ENCODE measurements around the gene KMT2C. TPM values are rescaled to one million over a fixed set of nuclear protein-coding genes. Genes with fewer than 3 reads are reported as not detected.

KMT2C gene
- total and polyA plus RNA-seq, 10 of the 15 experiments (the other 5 are each of a cell fraction or from before 2014, with no cell fraction given): 3.3 to 45.2 (median 19.2) TPM

- Histone ChIP-seq H3K9ac (ENCODE audit: control insufficient read depth, insufficient read depth, low read length) (no peak overlapping the region), H3K9me3 (replicated peaks; ENCODE audit: control insufficient read depth, insufficient read depth, low read length) (no peaks in the 10 kb centered on the region), H3K4me3 (no peak overlapping the region), H4K20me1 (ENCODE audit: control insufficient read depth, insufficient read depth) (no peaks in the 10 kb centered on the region), H3K27ac (ENCODE audit: control insufficient read depth, insufficient read depth) (no peak overlapping the region), H3K4me1 (ENCODE audit: control insufficient read depth, insufficient read depth, low read length) (no peaks in the 10 kb centered on the region), H3K4me2 (ENCODE audit: control insufficient read depth, insufficient read depth) (no peak overlapping the region), H2AFZ (ENCODE audit: control insufficient read depth, low read depth, low read length) (no peak overlapping the region), H3K27me3 (replicated peaks in 1 of 2; ENCODE audit: control insufficient read depth in 2 of 2, insufficient read depth in 2 of 2, low read length in 1 of 2) (no peaks in the 10 kb centered on the region), H3K36me3 (ENCODE audit: control insufficient read depth in 2 of 2, insufficient read depth in 2 of 2, low read length in 1 of 2) (peaks cover 17 to 20% of the 10 kb centered on the region in 2 experiments), H3K79me2 (ENCODE audit: control insufficient read depth, insufficient read depth, low read length) (no peaks in the 10 kb centered on the region)
- intact Hi-C loops (cut with micrococcal nuclease; ENCODE audit: unreplicated experiment) (no loop called here), in situ Hi-C loops (cut with MboI) (no loop called here)
- DNase-seq (ENCODE audit: low read depth, low spot score) (no peak), FAIRE-seq (no peak), ATAC-seq (no peak)
- ChIA-PET SMC1A (ENCODE audit: uncharacterized antibody, unreplicated experiment) (interaction anchor here (1.5 kb wide), 1 partner anchor 20 kb away, joined by 3 read pairs; no protein-coding TSS in a partner anchor), RAD21 (ENCODE audit: unreplicated experiment) (no interaction called here), CTCF (interaction anchor here (0.6 kb wide), 1 partner anchor 315 kb away, joined by 3 read pairs; no protein-coding TSS in a partner anchor), POLR2A (interaction anchor here (0.6 kb wide), 1 partner anchor 29 kb away, joined by 5 read pairs; no protein-coding TSS in a partner anchor)
- WGBS (ENCODE audit: insufficient coverage, insufficient replicate concordance, low lambda C conversion rate, missing lambda C conversion rate): 99% methylated on average over 7 of the region's 7 CpGs
- BruUV-seq (replicated peaks): no TSS peak
- TF ChIP-seq, protein P1, sequence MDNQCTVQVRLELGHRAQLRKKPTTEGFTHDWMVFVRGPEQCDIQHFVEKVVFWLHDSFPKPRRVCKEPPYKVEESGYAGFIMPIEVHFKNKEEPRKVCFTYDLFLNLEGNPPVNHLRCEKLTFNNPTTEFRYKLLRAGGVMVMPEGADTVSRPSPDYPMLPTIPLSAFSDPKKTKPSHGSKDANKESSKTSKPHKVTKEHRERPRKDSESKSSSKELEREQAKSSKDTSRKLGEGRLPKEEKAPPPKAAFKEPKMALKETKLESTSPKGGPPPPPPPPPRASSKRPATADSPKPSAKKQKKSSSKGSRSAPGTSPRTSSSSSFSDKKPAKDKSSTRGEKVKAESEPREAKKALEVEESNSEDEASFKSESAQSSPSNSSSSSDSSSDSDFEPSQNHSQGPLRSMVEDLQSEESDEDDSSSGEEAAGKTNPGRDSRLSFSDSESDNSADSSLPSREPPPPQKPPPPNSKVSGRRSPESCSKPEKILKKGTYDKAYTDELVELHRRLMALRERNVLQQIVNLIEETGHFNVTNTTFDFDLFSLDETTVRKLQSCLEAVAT (IDR thresholded peaks at IDR 0.05): no peak
These were observed 298.3 kb downstream of the KMT2C start for GRCh38 chr7:152137476-152138025.

GRCh38 chr7:152136686-152137085, 299.1 kb downstream of the KMT2C start:
- no peak overlapping the region for H3K9ac ChIP-seq (ENCODE audit: control insufficient read depth, insufficient read depth, low read length)
- DNase-seq (ENCODE audit: low read depth, low spot score) (no peak), FAIRE-seq (no peak), ATAC-seq (no peak)
- peaks cover 17 to 24% of the 10 kb centered on the region in 2 experiments for H3K36me3 ChIP-seq (ENCODE audit: control insufficient read depth in 2 of 2, insufficient read depth in 2 of 2, low read length in 1 of 2)
- H2AFZ ChIP-seq (ENCODE audit: control insufficient read depth, low read depth, low read length): no peak overlapping the region
- H3K4me2 ChIP-seq (ENCODE audit: control insufficient read depth, insufficient read depth): no peak overlapping the region
- BruUV-seq (replicated peaks): no TSS peak
- SMC1A ChIA-PET (ENCODE audit: uncharacterized antibody, unreplicated experiment): interaction anchor here (0.8 to 1.5 kb wide), 3 partner anchors 16 to 19 kb away, joined by 3 to 4 read pairs (median 4); no protein-coding TSS in a partner anchor
- H3K4me3 ChIP-seq: no peak overlapping the region
- H3K27me3 ChIP-seq (replicated peaks in 1 of 2; ENCODE audit: control insufficient read depth in 2 of 2, insufficient read depth in 2 of 2, low read length in 1 of 2): no peaks in the 10 kb centered on the region
- in situ Hi-C loops (cut with MboI): no loop called here
- H3K9me3 ChIP-seq (replicated peaks; ENCODE audit: control insufficient read depth, insufficient read depth, low read length): no peaks in the 10 kb centered on the region
- RAD21 ChIA-PET (ENCODE audit: unreplicated experiment): no interaction called here
- CTCF ChIA-PET: interaction anchor here (0.6 to 1.5 kb wide), 2 partner anchors 106 to 570 kb away, joined by 3 to 5 read pairs; no protein-coding TSS in a partner anchor
- POLR2A ChIA-PET: no interaction called here
- 96% methylated on average over 9 of the region's 9 CpGs for WGBS (ENCODE audit: insufficient coverage, insufficient replicate concordance, low lambda C conversion rate, missing lambda C conversion rate)
- H3K4me1 ChIP-seq (ENCODE audit: control insufficient read depth, insufficient read depth, low read length): no peaks in the 10 kb centered on the region
- no peaks in the 10 kb centered on the region for H4K20me1 ChIP-seq (ENCODE audit: control insufficient read depth, insufficient read depth)
- intact Hi-C loops (cut with micrococcal nuclease; ENCODE audit: unreplicated experiment): no loop called here
- TF ChIP-seq RAD21 (IDR thresholded peaks at IDR 0.05; ENCODE audit: insufficient read depth, low read depth, low read length) (no peak), SP1 (IDR thresholded peaks at IDR 0.05; ENCODE audit: low read depth, low read length) (no peak)
- no peaks in the 10 kb centered on the region for H3K79me2 ChIP-seq (ENCODE audit: control insufficient read depth, insufficient read depth, low read length)
- H3K27ac ChIP-seq (ENCODE audit: control insufficient read depth, insufficient read depth): no peak overlapping the region

Measured in GM12878 (cell line).